Renal cortical epithelial cell (primary cell): ENCODE data around the gene ARSA. TPM values are rescaled to one million over a fixed set of nuclear protein-coding genes. Genes with fewer than 3 reads are reported as not detected.

Experiments used
- DNase-seq: peaks from one replicate; pipeline ENCODE4 v3.0.0-alpha.2; 2011; ENCODE audit warnings: low read depth
- total RNA-seq: library from RNA; depleted of rRNA; stranded (reverse); fragments of >200 nt; gene quantifications from 2 replicates; pipeline ENCODE4 v1.2.3, GENCODE V29; 2014

ARSA gene
- total RNA-seq, 1 donor from 2014 or later: 35.9 TPM

DNA sequence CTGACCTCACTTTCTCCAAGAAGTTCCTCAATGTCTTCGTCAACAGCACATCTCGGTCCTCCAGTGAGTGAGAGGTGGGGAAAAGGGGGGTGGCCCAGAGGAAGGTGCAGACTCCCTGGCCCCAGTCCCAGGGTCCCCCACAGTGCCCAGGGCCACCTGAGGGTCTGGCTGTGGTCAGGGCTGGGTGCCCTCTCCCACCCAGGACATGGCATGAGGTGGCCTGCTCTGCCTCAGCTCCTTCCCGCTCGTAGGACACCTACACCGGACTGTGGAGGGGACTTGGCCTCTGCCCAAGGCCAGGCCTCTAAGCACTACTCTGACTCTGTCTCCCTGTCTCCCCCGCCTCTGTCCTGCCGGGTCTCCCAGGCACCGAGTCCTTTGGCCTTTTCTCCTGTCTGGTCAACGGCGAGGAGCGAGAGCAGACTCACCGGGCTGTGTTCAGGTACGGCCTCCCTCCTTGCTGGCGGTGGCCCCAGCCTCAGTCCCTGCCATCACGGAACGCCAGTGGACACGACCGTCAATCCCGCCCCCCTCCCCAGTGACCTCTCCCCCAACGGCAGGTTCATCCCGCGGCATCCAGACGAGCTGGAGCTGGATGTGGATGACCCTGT is 22.8 kb downstream of the ARSA start:
- DNase-seq: no peak

GRCh38 chr22:50604256-50605001 is 23.5 kb downstream of the ARSA start:
- no peak for DNase-seq

DNA sequence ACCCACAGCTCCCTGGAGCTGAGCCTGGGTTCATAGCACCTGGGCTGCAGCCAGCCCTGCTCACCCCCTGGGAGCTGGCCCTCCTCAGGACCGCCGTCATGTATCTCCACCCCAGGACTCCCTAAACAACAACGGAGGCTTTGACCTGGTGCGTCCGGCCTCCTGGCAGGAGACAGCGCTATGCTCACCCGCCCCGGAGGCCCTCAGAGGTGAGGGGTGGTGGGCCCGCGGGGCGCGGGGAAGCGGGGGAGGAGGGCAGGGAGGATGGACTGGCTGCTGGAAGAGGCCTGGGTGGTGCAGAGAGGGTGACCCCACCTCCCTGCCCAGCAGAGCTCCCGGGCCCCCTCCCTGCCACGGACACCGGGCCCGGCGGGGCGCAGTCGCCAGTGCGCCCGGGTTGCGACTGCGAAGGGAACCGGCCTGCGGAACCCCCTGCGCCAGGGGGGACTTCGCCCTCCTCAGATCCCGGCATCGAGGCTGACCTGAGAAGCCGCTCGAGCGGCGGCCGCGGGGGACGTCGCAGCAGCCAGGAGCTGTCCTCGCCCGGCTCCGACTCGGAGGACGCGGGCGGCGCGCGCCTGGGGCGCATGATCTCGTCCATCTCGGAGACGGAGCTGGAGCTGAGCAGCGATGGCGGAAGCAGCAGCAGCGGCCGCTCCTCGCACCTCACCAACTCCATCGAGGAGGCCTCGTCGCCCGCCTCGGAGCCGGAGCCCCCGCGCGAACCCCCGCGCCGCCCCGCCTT is 24.3 kb downstream of the ARSA start:
- DNase-seq: no peak

GRCh38 chr22:50602338-50602700 is 25.6 kb downstream of the ARSA start:
- DNase-seq: no peak

GRCh38 chr22:50601669-50602337 is 26.1 kb downstream of the ARSA start:
- no peak for DNase-seq

GRCh38 chr22:50600967-50601668 is 26.8 kb downstream of the ARSA start:
- no peak for DNase-seq

- no peak for DNase-seq
Observed at GRCh38 chr22:50600538-50600937, 27.4 kb downstream of the ARSA start, which contains the start of gene MAPK8IP2. Gene MAPK8IP2, plus strand, starts transcription at chr22:50600793. Its CDS starts 26 bp downstream, at chr22:50600819.

- no peak for DNase-seq
Observed at GRCh38 chr22:50599816-50600455, 28.0 kb downstream of the ARSA start.

DNA sequence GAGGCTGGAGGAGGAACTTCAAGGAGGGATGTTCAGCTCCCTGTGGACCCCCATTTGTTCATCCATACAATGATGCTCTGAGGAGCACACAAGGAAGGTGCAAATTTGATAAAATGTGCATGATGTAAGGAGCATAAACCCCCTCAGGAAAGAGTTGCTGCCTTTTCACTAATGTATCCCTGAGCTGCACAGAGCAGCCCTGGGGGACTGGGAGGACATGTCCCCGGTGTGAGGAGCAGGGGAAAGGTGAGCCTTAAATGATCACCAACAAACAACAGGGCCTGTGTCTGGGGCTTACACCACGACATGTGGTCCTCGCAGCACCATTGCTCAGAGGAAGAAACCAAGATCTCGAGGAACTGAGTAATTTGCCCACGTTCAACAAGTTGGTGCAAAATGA is 30.9 kb downstream of the ARSA start:
- no peak for DNase-seq

DNA sequence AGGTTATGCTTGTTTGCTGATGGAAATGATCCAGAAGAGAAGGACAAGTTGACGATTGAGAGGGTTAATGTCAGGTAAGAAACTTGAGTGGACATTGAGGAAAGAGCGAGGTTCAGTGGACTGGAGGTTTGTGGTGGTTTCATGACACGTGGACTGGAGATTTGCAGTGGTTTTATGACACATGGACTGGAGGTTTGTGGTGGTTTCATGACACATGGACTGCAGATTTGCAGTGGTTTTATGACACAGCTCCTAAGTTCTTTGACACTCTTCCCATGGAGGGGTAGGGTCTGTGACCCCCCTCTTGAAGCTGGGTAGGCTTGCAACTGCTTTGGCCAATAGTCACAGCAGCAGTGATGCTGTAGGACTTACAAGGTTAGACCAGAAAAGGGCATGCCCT is 32.8 kb downstream of the ARSA start:
- peak; percentile 17 for DNase-seq

DNA sequence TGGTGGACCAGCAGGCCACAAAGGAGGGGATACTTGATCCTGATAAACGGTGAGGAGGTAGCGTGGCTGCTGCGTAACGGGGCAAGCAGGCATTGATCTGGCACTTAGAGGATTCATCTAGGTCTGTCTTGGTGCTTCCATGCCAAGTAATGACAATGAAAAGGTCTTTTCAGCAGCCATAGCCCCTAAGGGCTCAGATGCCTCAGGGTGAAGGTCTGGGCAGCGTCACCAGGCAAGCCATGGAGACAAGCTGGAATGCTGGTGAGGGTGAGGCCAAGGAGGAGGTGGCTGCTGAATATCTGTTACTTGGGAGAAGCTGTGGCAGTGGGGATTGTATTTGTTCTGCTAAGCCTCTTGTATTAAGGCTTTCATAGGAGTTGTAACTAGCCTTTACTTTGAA is 40.5 kb downstream of the ARSA start:
- DNase-seq: no peak

DNA sequence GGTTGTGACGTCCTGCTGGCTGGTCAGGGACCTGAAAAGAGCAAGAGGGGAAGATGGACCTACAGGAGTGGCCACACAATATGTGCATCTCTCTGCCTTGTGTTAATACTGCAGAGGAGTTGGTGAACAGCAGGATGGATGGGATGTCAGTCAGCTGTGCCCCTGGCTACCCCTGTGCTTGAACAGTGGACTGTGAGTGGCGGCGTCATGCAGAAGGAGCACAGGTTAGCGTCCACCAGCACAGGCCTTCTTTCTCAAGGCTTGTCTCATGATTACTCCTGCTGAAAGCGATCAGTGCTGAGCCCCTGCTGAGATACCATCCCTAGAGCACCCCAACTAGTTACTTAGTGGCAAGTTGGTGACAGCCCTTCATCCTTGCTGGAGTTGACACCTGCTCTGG is 41.5 kb downstream of the ARSA start:
- DNase-seq: no peak

DNA sequence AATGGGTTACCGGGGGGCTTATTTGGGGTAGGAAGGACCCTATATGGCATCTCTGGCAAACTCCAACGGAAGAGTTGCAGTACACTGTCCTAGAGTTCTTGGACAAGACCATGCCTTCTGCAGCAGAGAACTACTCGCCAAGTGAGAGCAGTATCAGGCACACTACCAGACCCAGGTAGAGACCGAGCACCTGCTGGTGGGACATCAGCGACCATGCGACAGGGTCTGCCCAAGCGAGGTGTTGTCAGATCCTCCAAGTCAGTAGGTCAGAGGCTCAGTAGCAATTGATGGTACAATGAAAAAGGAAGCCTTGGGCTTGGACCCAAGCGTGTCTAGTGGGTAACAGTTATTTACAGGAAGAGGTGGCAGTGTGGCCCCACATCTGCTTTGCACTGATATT is 42.2 kb downstream of the ARSA start:
- DNase-seq: no peak

DNA sequence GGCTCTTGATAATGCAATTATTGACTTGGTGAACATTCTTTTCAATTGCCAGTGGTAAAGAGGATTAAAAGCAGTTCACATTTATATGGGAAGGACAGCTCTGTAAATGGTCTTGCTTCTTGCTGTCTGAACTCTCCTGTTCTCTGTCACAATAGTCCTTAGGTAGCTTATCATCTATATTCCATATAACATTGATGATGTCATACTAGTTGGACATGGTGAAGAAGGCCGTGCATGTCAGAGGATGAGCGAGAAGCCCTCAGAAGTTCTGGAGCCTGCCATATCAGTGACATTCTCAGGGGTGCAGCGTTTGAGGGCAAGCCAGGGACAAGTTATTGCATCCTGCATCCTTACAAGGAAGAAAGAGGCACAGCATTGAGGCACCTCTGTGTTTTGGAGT is 42.7 kb downstream of the ARSA start:
- DNase-seq: no peak

GRCh38 chr22:50584106-50585096 is 43.6 kb downstream of the ARSA start:
- DNase-seq: no peak

DNA sequence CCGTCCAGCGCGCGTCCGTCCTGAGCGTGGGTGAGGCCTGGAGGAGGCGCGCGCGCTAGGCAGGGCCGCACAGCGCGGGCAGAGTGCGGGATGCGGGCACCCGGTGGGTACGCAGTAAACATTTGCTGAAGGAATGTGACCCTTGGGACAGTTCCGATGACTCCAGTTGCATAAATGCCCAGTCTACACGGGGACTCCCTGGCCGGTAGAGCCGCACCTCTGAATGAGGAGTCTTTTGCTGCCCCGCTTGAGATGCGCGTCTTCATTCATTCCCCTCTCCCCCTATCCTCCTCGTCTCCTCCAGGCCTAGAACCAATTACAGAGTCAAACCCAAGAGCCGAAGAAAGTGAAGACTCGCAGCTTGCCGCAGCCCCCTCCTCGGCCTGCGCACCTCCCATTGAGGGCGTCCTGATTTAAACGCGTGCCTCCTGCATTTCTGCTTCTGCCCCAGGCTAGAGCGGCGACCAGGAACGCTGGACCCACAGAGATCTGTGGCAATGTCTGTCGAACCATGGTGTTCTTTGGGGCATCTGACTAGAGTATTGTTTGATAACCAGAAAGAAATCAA is 44.6 kb downstream of the ARSA start:
- DNase-seq: no peak

- peak; percentile 89 for DNase-seq
Observed at GRCh38 chr22:50582493-50583293, 45.3 kb downstream of the ARSA start, which contains the start of gene CHKB. Gene CHKB, minus strand, starts transcription at chr22:50582849. Its CDS starts 68 bp downstream, at chr22:50582781.

GRCh38 chr22:50581950-50582492 is 45.9 kb downstream of the ARSA start:
- no peak for DNase-seq
